ENCODE measurements around the gene G6PC3.

DNA sequence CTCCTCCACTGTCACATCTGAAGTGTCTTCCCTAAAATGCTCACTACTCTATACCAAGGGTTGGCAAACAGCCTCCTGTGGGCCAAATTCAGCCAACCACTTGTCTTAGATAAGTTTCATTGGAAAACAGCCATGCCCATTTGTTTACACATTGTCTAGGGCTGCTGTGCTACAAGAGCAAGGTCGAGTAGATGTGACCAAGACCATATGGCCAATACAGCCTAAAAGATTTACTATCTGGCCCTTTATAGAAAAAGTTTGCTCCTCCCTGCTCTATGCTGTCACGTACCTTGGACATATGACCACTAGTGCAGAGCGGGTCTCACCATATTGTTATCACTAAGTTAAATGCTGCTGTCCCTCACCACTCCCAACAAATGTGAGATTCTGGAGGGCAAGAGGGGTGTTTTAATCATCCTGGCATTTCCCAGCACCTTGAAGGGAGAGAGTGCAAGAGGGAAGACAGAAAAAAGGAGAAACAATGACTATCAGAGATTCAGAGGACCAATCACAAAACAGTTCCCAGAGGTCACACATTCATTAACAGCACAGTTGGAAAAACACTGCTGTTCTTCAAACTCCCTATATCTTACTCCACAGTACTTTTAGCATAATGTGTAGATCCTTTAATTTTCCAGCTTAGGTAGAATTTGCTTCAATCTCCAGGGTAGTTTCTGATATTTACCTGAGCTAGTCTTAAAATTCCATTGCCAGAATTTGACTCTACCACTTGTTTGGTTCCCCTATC, 17.2 kb upstream of the G6PC3 start:
- TF ChIP-seq POLR2A (IDR thresholded peaks at IDR 0.05), result no peak
- no peak for TF ChIP-seq CTCF (IDR thresholded peaks at IDR 0.05)

All from sigmoid colon (tissue), 3 donors.